Measurements from ENCODE around the gene CBX1. TPM values are rescaled to one million over a fixed set of nuclear protein-coding genes. Genes with fewer than 3 reads are reported as not detected.
"Not testable (repeated sequence)": the region's sequence is repeated elsewhere in the genome, so short reads cannot be mapped to it uniquely, and the experiment has no call there.

CBX1 gene
- total and polyA plus RNA-seq, 2 of the 8 experiments (the other 6 are each of a cell fraction or from before 2014, with no cell fraction given) = 38.7 to 173 TPM

- H2AK5ac ChIP-seq (ENCODE audit: low read depth, low read length); H3K4ac ChIP-seq (replicated peaks; ENCODE audit: insufficient read length, low read depth, low read length); H3K56ac ChIP-seq (replicated peaks; ENCODE audit: insufficient read length, low read depth, low read length); H2BK120ac ChIP-seq (replicated peaks; ENCODE audit: low read depth, low read length); H3K14ac ChIP-seq (ENCODE audit: insufficient read length); H3K27me3 ChIP-seq (replicated peaks in 1 of 4; ENCODE audit: control insufficient read depth in 3 of 4, extremely low read depth in 1 of 4, insufficient read depth in 3 of 4, low read length in 3 of 4); H3K79me1 ChIP-seq (ENCODE audit: low read depth, low read length); FAIRE-seq; H3K18ac ChIP-seq (ENCODE audit: extremely low read depth, low read length); H3K9me3 ChIP-seq (ENCODE audit: insufficient read depth in 2 of 2, low read depth in 1 of 2, low read length in 1 of 2); H3K4me1 ChIP-seq (replicated peaks in 1 of 4; ENCODE audit: control insufficient read depth in 3 of 4, insufficient read depth in 4 of 4, low read length in 3 of 4); H2BK12ac ChIP-seq (ENCODE audit: low read depth, low read length); H4K5ac ChIP-seq (ENCODE audit: insufficient read length, low read depth, low read length); H2BK15ac ChIP-seq (ENCODE audit: low read length); H2AFZ ChIP-seq (ENCODE audit: low read length); H4K91ac ChIP-seq (replicated peaks; ENCODE audit: insufficient read length, low read length); H3K27ac ChIP-seq (ENCODE audit: low read depth, low read length); H3K23me2 ChIP-seq (ENCODE audit: low read depth, low read length); H3K4me3 ChIP-seq (ENCODE audit: extremely low read depth in 1 of 4, insufficient read depth in 2 of 4, low read depth in 3 of 4, low read length in 4 of 4); H4K20me1 ChIP-seq (replicated peaks in 1 of 2; ENCODE audit: control insufficient read depth in 1 of 2, insufficient read depth in 2 of 2, low read length in 2 of 2); DNase-seq (ENCODE audit: low read depth in 1 of 2, low spot score in 2 of 2); H3K9ac ChIP-seq (replicated peaks in 1 of 4; ENCODE audit: extremely low read depth in 1 of 4, low read depth in 3 of 4, low read length in 3 of 4); H2BK20ac ChIP-seq (ENCODE audit: low read length); H3K23ac ChIP-seq (ENCODE audit: insufficient read length); H2BK5ac ChIP-seq (ENCODE audit: low read depth, low read length); H4K8ac ChIP-seq (ENCODE audit: extremely low read depth, insufficient read depth, low read length); H3K4me2 ChIP-seq (ENCODE audit: insufficient read depth in 1 of 2, low read depth in 2 of 2, low read length in 2 of 2): not testable (repeated sequence)
- POLR2A ChIA-PET (ENCODE audit: partially characterized antibody) = interaction anchor here (0.9 to 41.8 kb wide), 4 partner anchors 11 to 36 kb away, joined by 3 to 1227 read pairs (median 127); partner anchors contain the start of genes COPZ2 and NFE2L1
- CTCF ChIA-PET (ENCODE audit: partially characterized antibody) = interaction anchor here (0.6 to 14.0 kb wide), 19 partner anchors 8 to 536 kb away, joined by 3 to 203 read pairs (median 6); partner anchors contain the start of genes NFE2L1 and SNX11
- peaks cover 15 to 60% (median 38%) of the 10 kb centered on the region in 4 experiments for H3K36me3 ChIP-seq (ENCODE audit: control insufficient read depth in 2 of 4, insufficient read depth in 4 of 4, low read length in 3 of 4)
- 89% methylated on average over 3 of the region's 5 CpGs; no CpG with 5 or more reads in 1 of the 2 experiments for WGBS, 2 experiments (ENCODE audit: extremely low coverage in 1 of 2, insufficient coverage in 1 of 2, insufficient read length in 1 of 2, insufficient replicate concordance in 2 of 2, low coverage in 1 of 2, low lambda C conversion rate in 2 of 2, missing lambda C conversion rate in 1 of 2)
- peaks cover 0 to 14% of the 10 kb centered on the region in 2 experiments; a peak in 1 of 4 replicates for H3K79me2 ChIP-seq (ENCODE audit: control insufficient read depth in 1 of 2, insufficient read depth in 2 of 2, low read length in 2 of 2)
These were observed 27.6 kb downstream of the CBX1 start for GRCh38 chr17:48073566-48074094.

- WGBS, 2 experiments (ENCODE audit: extremely low coverage in 1 of 2, insufficient coverage in 1 of 2, insufficient read length in 1 of 2, insufficient replicate concordance in 2 of 2, low coverage in 1 of 2, low lambda C conversion rate in 2 of 2, missing lambda C conversion rate in 1 of 2) = 100% methylated on average over 9 of the region's 9 CpGs; no CpG with 5 or more reads in 1 of the 2 experiments
- not testable (repeated sequence) for H3K79me2 ChIP-seq (ENCODE audit: control insufficient read depth in 1 of 2, insufficient read depth in 2 of 2, low read length in 2 of 2)
These were observed 28.5 kb downstream of the CBX1 start for GRCh38 chr17:48072811-48073210.

More at GRCh38 chr17:48072811-48073210, 28.5 kb downstream of the CBX1 start:
- not testable (repeated sequence) for H4K8ac ChIP-seq (ENCODE audit: extremely low read depth, insufficient read depth, low read length); H3K4me3 ChIP-seq (ENCODE audit: extremely low read depth in 1 of 4, insufficient read depth in 2 of 4, low read depth in 3 of 4, low read length in 4 of 4); H3K14ac ChIP-seq (ENCODE audit: insufficient read length); H3K4ac ChIP-seq (replicated peaks; ENCODE audit: insufficient read length, low read depth, low read length); H2BK120ac ChIP-seq (replicated peaks; ENCODE audit: low read depth, low read length); DNase-seq (ENCODE audit: low read depth in 1 of 2, low spot score in 2 of 2); H2BK20ac ChIP-seq (ENCODE audit: low read length); H3K23me2 ChIP-seq (ENCODE audit: low read depth, low read length); H4K20me1 ChIP-seq (replicated peaks in 1 of 2; ENCODE audit: control insufficient read depth in 1 of 2, insufficient read depth in 2 of 2, low read length in 2 of 2); H4K5ac ChIP-seq (ENCODE audit: insufficient read length, low read depth, low read length); H2BK5ac ChIP-seq (ENCODE audit: low read depth, low read length); H3K18ac ChIP-seq (ENCODE audit: extremely low read depth, low read length); H2AK5ac ChIP-seq (ENCODE audit: low read depth, low read length); H2BK15ac ChIP-seq (ENCODE audit: low read length); H3K79me1 ChIP-seq (ENCODE audit: low read depth, low read length); H3K56ac ChIP-seq (replicated peaks; ENCODE audit: insufficient read length, low read depth, low read length); H3K9ac ChIP-seq (replicated peaks in 1 of 4; ENCODE audit: extremely low read depth in 1 of 4, low read depth in 3 of 4, low read length in 3 of 4); H3K4me2 ChIP-seq (ENCODE audit: insufficient read depth in 1 of 2, low read depth in 2 of 2, low read length in 2 of 2); H3K9me3 ChIP-seq (ENCODE audit: insufficient read depth in 2 of 2, low read depth in 1 of 2, low read length in 1 of 2); H3K4me1 ChIP-seq (replicated peaks in 1 of 4; ENCODE audit: control insufficient read depth in 3 of 4, insufficient read depth in 4 of 4, low read length in 3 of 4); H3K27me3 ChIP-seq (replicated peaks in 1 of 4; ENCODE audit: control insufficient read depth in 3 of 4, extremely low read depth in 1 of 4, insufficient read depth in 3 of 4, low read length in 3 of 4); H3K27ac ChIP-seq (ENCODE audit: low read depth, low read length); FAIRE-seq; H4K91ac ChIP-seq (replicated peaks; ENCODE audit: insufficient read length, low read length); H2AFZ ChIP-seq (ENCODE audit: low read length); H2BK12ac ChIP-seq (ENCODE audit: low read depth, low read length); H3K23ac ChIP-seq (ENCODE audit: insufficient read length)
- CTCF ChIA-PET (ENCODE audit: partially characterized antibody) = interaction anchor here (0.9 to 14.0 kb wide), 9 partner anchors 8 to 61 kb away, joined by 3 to 203 read pairs (median 8); partner anchors contain the start of gene NFE2L1
- H3K36me3 ChIP-seq (ENCODE audit: control insufficient read depth in 2 of 4, insufficient read depth in 4 of 4, low read length in 3 of 4) = peaks cover 15 to 64% (median 40%) of the 10 kb centered on the region in 4 experiments
- POLR2A ChIA-PET (ENCODE audit: partially characterized antibody) = interaction anchor here (0.6 to 41.8 kb wide), 5 partner anchors 10 to 282 kb away, joined by 3 to 1227 read pairs (median 5); partner anchors contain the start of genes COPZ2 and NFE2L1
